Suppressor macrophage (primary cell): ENCODE results near the gene GCHFR.

ENCODE experiments used
- DNase-seq, 4 experiments: peaks; one replicate each; pipeline ENCODE4 v3.0.0-alpha.2; 2020 to 2022
- total RNA-seq, 17 experiments: gene quantifications; one replicate each; lab custom pipeline; 2026; ENCODE audit warnings: mixed read lengths in 6 of 17, inconsistent platforms in 3 of 17; lab: John Stamatoyannopoulos, UW

Gene GCHFR
- 8.8 to 41.0 (median 22.6) reads per million in 17 experiments for total RNA-seq

DNA sequence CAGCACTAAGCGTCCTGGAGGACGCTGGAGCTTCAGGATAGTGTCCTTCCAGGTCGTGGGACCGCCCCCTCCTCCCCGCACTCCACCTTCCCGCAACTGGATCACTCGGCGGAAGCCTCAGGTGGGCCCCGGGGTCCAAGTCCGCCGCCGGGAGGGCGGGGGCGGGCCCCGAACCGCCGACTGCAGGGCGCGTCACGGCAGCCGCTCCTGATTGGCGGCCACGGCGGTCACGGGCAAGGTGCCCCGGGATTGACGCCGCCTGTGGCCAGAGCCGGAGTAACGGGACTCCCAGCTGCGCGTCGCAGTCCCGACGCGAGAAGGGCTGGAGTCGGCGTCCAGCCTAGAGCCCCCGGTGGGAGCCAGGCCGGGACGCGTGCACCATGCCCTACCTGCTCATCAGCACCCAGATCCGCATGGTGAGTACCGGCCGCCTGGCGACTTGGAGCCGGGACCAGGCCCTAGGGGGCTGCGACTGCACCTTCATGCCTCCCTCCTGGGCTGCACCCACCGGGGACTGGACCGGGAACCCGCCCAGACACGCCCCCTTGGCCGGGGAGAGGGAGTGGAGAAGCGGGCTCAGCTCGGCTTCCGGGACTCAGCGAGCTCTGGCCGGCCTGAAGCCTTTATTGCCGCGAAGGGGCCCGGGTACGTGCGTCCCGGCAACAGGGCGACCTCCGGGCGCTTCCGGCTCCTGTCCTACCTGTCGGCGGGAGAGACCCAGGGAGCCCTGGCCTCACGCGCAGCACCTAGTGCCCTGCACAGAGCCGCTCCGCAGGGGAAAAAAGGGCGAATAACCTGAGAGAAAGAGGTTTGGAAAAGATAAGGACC lies at the start of gene GCHFR:
Gene GCHFR (plus strand): TSS at position 268 of the 828 bp plus-strand sequence. CDS start 113 bp downstream, at position 381.
- DNase-seq: peak; percentile 74 to 90 (median 82)

DNA sequence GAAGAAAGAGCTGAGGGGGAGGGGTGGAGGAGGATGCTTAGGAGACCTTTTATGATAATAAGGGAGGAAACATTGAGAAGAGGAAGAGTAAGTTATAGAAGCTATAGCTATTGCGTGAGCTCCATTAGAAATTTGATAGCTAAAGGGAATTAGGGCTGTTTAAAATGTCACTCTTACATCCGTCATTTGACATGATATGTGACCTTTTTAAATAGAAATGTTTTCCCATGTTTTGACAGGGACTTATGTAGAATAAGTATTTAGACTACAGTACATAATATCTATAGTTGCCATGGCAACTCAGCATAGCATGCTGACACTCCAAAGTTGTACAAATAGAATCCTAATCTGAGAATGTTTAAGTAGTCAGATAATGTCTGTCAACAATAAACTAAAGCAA lies 49.7 kb upstream of the GCHFR start:
- DNase-seq: no peak

DNA sequence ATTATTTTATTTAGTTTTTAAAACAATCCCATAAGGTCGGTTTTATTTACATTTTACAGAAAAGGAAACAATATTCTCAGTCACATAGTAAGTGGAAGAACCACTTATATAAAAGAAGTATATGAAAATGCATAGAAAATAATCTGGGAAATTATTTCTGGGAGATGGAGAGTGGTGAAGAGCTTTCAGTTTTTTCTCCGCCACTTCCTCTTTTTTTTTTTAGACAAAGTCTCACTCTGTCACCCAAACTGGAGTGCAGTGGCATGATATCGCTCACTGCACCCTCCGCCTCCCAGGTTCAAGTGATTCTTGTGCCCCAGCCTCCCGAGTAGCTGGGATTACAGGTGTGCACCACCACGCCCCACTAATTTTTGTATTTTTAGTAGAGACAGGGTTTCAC lies 47.7 kb upstream of the GCHFR start:
- DNase-seq: peak in 1 of 4 experiments; percentile 22

DNA sequence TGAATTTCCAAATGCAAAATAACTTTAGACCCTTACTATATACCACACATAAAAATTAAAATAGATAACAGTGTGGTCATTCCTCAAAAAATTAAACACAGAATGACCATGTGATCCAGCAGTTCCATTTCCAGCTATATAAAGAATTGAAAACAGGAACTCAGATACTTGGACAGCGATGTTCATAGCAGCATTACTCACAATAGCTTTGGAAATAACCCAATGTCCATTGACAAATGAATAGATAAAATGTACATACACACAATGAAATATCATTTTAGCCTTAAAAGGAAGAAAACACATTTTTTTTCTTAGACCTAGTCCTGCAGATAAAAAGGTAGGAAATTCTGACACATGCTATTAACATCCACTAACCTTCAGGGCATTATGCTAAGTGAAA lies 42.2 kb upstream of the GCHFR start:
- peak in 3 of 4 experiments; percentile 32 to 63 (median 56) for DNase-seq

DNA sequence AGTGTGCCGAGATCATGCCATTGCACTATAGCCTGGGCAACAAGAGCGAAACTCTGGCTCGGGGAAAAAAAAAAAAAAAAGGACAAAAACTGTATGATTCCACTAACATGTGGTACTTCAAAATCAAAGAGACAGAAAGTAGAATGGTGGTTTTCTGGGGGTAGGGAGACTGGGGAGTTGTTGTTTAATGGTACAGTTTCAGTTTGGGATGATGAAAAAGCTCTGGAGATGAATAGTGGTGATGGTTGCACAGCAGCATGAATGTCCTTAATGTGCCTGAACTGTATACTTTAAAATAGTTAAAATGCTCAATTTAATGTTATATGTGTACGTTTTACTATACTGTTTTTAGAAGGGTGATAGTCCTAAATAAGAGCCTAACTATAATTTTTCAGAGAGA lies 41.5 kb upstream of the GCHFR start:
- no peak for DNase-seq

DNA sequence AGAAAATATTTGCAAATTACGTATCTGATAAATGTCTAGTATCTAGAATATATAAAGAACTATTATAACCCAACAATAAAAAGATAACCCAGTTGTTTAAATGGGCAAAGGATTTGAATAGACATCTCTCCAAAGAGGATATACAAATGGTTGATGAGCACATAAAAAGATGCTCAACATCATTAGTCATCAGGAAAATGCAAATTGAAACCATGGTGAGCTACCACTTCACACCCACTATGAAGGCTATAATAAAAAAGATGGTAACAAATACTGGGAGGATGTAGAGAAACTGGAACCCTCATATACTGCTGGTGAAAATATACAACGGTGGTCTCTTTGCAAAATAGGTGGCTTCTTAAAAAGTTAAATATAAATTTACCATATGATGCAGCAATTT lies 40.9 kb upstream of the GCHFR start:
- DNase-seq: peak in 1 of 4 experiments; percentile 15

DNA sequence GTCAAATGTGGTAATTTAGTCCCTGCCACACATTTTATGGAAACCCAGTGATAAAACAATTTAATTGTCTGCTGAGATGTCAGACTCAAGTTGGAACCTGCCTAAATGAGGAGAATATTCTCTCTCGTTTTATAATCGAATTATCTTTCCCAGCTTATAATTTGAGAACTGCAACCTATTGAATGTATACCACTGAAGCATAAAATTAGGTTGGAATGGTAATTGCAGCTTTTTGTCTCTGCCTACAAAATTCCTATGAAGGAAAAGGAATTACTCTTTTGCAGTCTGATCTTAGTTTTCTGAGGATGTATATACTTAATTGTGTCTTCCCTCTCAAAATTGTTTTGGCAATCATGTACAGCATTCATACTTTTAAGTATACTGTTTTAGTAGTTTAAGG lies 39.9 kb upstream of the GCHFR start:
- DNase-seq: no peak

DNA sequence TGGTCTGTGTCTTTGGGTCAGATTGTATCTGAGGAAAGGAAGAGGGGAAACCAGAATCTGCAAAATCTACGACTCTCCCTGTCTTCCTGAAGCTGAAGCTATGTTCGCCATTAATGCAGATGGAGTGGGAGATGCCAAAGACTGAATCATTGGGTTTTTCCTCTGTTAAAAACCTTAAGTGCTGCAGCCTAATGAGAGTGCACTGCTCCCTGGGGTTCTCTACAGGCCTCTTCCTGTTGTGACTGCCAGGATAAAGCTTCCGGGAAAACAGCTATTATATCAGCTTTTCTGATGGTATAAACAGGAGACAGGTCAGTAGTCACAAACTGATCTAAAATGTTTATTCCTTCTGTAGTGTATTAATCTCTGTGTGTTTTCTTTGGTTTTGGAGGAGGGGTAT lies 32.8 kb upstream of the GCHFR start:
- DNase-seq: no peak

DNA sequence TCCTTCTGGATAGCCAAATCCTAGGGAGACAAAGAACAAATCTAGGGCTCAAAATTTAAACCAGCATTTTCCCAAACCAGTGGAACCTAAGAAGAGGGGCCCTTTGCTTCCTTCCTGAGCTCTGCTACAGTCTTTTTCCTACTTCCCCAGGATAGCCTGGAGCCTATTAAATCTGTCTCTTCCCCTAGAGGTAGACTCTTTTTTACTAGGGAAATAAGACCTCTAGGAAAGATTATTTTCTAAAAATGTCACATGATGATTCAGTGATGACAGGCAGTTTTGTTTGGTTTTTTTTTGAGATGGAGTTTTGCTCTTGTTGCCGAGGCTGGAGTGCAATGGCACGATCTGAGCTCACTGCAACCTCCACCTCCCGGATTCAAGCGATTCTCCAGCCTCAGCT lies 27.3 kb upstream of the GCHFR start:
- DNase-seq: no peak

DNA sequence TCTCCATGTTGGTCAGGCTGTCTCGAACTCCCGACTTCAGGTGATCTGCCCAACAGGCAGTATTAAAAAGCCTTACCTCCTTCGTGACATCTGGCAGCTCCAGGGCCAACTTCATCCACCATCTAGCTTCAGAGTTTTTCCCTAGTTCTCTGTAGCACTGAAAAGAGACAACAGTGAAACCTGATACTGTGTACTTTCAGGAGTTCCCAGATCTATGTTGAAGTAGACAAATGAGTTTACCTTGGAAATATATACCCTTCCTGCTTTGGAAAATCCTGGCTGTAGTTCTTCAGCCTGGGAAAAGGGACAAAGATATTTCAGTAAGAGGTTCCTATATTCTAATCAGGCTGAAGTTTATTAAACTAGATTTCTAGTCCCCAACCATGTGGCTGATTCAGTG lies 26.8 kb upstream of the GCHFR start:
- no peak for DNase-seq

DNA sequence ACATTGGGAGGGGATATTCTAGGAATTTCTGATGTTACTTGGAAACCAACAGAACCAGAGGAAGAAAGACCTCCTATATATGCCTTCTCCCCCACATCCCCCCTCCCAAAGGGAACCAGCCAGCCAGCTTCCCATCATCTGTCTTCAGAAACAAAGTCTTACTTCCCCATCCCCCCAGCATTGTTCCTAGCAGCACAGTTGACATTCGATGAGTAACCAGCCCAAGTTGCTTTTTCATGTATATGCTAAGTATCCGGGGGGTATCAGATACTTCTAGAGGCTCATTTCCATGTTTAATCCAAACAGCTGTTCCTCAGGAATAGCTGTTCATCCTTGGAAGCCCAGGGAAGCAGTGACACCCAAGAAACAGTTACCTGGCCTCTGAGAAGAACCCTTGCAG lies 24.8 kb upstream of the GCHFR start:
- DNase-seq: no peak

DNA sequence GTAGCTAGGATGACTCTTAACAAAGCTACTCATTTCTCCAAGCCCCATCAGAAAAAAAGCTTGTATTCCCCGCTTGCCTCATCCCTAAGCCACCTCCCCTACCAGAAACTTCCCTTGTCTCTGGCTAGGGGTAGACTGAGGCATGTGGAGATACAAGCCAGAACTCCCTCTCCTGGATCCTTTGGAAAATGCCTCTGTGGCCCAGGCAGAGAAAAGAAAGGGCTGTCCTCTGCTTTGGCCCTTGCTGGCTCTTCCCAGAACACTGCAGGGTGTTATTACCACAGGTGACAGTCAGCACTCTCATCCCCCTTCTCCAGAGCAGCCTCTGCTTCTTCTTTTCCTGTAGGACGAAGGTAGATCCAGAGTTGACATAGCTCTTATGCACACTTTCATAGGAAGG lies 24.0 kb upstream of the GCHFR start:
- DNase-seq: no peak

DNA sequence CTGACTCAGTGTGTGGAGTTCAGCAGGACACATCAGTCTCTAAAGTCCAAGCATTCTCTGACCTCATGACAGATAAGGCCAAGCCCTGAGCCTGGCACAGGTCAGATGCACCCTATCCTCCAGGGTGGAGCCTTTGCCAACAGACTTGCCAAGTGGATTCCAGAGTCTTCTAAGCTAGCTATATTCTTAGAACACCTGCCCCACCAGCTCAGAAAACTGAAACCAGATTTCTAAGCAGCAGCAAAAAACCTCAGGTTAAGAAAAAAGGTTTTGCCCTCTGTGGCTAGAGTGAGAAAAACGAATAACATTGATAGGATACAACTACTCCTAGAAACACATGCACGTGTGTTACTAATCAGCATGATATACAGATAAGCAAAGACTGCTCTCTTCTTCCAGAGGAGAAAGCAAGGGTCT lies 20.4 kb upstream of the GCHFR start:
- DNase-seq: no peak

DNA sequence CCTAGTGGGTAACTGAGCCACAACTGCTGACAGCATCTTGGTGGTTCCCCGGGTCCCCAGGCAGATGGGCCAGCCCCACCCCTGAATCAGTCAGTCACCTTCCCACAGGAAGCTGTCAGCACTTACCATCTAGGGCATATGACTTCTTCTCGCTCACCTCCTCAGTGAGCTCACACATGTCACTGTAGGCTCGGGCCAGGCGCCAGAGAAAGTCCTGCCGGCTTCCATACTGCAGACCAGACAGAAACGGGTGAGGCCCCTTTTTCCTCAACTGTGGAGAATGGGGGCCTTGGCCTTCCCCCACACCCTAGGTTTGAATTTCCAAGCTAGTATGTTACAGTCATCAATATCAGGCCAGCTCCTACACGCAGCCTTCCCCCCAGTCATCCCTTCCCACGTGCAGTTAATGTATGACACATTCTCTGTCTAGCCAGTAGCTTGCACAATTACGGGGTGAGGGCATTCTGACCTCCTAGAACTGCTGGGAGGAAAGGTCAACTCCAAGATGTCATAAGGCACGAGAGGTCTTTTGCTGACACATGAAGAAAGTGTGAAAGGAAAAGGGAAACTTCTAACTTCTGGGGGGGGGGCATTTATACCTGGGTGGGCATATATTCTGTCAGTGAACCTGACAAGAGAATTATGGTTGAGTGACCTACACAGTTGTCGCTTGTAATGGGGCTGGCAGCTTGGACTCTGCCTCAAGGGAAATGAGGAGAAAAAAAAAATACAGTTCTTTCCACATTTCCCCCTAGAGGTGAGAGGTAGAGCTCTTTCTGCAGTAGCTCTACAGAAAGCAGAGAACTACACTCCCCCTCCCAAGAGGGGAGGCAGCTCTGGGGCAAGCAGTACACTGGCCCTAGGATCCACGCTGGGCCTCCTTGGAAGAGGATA lies 19.7 kb upstream of the GCHFR start:
- DNase-seq: peak; percentile 90 to 96 (median 92)

DNA sequence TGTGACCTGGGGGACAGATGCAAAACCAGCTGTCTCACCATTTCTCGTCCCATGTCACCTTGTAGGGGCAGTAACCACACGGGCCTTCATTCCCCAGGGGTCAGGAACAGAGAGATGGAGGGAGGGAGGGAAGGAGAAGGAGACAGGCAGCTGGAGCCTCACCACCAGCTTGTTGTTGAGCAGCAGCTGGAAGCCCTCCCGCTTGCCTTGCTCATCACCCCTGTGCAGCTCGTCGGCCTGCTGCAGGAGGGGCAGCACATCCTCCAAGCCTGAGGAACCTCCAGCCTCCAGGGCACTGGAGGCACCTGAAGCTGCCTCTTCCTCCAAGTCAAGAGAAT lies 19.1 kb upstream of the GCHFR start:
- DNase-seq: no peak

DNA sequence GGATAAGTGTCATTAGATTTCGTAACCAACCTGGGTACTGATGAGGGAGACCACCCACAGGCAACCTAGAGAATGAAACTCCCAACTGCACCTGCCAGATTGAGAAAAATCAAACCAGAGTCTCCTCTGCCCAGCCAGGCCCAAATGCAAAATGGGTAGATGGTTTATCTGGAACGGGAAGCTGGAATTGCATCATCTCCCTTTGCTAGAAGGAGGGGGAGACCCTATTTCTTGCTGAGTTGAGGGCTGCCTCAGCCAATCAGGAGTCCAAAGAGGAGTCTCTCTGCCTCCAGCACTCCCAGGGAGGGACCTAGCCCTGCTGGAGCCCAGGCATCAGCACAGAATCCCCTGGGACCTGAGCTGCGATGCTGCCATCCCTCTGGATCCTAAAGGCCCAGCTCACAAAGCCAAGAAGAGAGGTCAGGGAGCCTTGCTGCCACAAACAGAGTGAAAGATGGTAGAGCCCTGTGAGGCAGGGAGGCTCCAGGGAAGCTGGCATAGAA lies 16.9 kb upstream of the GCHFR start:
- peak; percentile 48 to 83 (median 78) for DNase-seq

DNA sequence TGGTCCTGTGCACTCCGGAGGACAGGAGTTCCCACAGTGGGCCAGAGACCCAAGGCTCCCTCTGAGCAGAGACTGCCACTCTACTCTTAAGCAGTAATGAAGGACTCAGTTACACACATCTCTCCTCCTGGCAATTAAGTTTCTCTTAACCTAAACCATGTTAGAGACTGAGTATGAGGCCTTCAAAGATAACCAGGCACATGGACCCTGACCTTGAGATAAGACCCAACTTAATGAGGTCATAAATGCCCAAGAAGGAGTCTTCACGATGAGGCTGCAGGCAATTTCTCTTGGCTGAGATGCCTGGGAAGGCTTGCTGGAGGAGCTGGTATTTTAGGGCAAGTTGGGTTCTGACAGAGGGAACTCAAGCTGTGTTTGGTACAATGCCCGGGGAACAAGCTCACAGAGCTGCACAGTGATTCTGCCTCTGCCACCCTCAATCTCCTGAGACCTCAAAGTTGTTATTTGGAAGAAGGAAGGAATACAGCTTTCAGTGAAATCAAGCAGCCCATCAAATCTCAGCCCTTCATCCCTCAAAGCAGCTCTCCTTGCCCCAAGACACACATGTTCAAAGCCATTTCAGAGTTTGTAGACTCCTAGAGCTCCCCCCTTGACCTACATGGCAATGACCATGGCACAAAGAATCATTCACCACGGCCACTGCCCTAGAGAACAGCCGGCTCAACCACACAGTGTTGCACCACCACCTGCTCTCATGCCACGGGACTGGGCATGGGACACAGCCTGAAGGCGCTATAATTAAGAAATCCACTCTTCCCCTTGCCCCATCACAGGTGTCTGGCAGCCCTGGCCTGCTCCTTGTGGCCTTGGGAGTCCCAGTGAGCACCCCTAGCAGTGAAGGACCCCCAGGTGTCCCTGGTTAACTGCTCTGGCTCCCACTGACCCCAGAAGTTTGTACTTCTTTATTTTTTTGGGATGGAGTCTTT lies 15.9 kb upstream of the GCHFR start:
- peak; percentile 63 to 82 (median 75) for DNase-seq

DNA sequence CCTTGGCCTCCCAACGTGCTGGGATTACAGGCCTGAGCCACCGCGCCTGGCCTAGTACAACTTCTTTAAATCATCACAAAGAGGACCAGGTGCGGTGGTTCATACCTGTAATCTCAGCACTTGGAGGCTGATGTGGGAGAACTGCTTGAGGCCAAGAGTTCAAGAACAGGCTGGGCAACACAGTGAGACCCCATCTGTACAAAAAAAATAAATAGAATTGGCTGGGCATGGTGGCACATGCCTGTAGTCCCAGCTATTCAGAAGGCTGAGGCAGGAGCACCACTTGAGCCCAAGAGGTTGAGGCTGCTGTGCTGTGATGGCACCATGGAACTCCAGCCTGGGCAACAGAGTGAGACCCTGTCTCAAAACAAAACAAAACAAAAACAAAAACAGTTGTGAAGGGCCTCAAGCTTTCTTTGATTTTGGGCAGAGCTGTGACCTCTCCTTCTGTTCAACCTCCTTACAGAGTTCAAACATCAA lies 14.7 kb upstream of the GCHFR start:
- DNase-seq: no peak

DNA sequence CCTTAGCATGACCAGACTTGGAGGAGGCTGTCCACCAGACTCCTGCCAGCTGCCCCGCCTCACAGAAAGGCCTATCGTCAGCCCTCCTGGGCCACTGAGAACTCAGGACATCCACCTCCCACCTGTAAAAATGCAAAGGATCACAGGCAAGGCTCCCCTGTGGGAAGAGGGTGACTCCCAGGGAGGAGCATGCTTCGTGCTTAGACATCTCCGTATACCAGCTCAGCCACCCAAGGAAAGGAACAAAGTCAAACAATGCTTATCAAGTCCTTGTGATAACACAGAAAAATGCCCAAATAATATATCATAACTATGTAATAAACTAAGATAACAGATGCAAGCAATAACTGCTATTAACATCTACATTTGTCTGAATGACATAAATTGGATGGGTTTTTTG lies 13.0 kb upstream of the GCHFR start:
- DNase-seq: no peak

DNA sequence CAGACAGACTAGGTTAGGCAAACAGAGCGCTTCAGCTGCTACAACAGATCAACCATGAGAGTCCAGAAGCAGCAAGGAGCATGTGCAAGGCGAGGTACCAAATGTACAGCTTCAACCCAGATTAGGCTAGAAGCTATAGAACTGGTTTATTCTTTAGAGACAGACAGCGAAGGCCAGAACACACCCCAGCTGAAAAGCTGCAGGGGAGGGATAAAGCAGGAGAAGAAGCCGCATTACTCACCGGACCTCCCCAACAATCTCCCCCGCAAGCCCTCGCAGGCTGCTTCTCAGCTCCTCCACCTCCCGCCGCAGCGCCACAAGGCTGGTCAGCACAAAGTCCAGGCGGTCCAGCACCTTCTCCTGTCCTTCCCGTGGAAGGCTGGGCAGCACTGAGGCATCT lies 12.1 kb upstream of the GCHFR start:
- no peak for DNase-seq

DNA sequence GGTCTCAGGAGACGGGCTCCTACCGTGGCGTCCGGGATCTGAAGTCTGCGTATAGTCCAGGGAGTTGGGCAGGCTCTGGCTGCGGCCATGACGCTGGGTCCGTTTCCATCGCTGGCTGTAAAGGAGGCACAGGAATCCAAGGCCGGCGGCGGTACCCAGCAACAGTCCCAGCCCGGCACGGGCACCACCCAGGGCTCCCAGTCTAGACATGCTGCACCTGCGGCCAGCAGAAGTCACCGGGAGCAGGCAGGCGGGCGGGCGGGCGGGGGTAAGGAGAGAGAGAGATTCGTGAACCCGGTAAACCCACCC lies 9.3 kb upstream of the GCHFR start:
- DNase-seq: peak in 3 of 4 experiments; percentile 13 to 47 (median 33)
